GM04503 (cell line): Measurements from ENCODE around the gene TRAK1.

Experiments
- DNase-seq: peaks from one replicate; pipeline ENCODE4 v3.0.0-alpha.2; 2012; ENCODE audit warnings: low read depth

Gene TRAK1

DNA sequence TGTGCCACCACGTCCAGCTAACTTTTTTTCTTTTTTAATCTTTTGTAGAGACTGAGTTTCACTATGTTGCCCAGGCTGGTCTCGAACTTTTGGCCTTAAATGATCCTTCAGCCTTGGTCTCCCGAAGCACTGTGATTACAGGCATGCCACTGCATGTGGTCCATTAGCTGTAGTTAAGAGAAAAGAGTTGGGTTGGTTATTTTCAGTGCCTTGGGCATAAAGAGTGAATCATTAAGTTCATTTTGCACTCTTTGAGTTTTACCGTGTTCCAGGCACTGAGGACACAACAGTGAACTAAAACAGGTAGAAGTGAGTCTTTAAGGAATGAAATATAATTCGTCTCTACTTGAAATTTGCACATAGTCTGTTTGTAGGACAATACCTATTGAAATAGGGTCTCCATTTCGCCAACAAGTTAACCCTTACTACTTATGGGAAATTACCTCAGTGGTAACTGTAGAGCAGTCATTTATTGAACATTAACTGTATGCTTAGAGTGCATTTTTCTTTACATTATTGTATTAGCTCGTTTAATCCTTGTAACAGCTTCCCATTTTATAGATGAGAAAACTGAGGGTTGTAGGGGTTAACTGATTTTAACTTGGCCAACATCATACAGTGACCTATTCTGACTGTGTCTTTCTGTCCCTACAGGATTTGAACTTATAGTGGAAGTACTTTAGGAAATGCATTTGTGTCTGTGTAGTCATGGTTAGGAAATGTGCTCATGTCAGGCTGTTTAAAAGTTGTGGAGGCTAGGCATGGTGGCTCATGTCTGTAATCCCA lies 22.7 kb upstream of the TRAK1 start:
- no peak for DNase-seq

DNA sequence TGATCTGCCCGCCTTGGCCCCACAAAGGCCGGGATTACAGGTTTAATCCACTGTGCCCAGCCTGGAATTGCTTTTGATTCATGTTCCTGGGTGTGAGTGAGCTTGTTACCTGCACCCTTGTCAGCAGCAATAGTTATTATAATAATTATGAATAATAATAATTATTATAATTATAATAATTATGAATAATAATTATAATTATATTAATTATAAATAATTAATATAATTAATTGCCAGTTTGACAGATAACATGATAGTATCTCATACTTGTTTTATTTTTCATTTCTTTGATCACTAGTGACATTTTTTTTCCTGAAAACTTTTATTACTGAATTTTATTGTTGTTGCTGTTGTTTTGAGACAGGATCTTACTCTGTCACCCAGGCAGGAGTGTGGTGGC lies 21.1 kb upstream of the TRAK1 start:
- no peak for DNase-seq

DNA sequence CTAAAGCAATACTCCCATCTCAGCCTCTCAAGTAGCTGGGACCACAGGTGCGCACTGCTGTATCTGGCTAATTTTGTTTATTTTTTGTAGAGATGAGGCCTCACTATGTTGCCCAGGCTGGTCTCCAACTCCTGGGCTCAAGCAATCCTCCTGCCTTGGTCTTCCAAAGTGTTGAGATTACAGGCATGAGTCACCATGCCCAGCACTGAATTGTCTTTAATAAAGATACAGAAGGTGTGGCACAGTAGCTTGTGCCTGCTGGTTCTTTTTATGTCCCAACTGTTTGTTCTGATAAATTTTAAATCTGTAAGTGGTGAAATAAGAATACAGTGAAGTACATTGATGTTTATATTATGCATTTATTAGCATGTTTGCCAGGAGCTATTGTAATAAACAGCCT lies 20.6 kb upstream of the TRAK1 start:
- no peak for DNase-seq

DNA sequence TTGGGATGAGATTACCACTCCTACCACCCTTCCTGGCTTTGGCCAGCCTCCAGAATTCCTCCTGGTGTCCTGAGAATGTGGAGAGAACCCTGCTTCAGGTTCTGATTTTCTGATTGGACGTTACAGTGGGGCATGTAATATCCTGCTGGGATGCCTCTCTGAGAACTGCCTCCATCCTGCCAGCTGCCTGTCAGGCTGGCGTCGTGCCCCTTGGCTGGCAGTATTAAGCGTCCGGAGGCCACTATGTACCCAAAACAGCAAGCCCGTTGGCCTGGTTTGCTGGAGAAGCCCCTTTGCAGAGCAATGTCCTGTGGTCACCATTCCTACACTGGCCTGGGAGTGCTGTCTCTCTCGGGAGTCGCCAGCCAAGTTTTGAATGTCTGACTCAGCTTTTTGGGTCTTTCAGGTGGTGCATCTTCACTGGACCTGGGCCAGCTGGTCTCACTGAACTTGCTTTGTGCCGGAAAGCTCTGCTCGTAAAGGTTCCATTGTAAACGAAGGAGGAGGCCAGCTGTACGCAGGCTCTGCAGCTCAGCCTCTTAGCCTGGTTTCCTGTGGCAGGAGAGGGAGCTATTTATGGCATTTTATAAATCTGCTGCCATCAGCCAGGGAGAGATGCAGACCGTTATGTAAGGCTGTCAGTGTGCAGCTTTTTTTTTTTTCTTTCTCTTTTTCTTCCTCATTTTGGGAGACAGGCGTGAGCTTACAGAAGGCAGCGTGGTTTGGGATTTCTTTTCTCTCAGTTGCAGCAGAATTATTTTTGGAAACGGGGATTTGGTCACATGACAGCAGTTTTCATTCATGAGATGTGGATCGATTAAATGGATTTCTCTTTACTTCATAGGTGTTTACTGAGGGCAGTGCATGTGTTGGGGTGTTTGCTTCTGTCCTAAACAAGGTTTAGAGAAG lies 19.0 kb upstream of the TRAK1 start:
- DNase-seq = peak; percentile 45

DNA sequence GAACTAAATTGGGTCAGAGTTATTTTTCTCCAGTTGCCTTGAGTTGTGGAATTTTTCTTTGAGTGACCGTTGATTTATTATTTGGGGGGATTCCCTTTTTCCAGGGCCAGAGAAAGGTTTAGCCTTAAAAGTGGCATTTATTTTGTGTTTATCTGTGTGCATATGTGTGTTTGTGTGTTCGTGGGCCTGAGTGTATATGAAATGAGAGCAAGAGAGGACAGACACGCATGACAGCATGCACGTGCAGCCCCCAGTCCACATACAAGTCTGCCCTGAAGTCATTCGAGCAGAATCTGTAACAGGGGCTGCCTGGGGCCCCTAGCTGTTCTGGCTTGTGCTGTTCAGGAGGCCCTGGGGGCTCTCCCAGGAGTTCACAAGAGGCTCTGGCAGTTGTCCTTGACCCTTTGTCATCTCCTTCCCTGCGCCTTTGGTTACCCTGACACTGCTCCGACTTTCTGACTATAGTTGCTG lies 18.3 kb upstream of the TRAK1 start:
- no peak for DNase-seq

DNA sequence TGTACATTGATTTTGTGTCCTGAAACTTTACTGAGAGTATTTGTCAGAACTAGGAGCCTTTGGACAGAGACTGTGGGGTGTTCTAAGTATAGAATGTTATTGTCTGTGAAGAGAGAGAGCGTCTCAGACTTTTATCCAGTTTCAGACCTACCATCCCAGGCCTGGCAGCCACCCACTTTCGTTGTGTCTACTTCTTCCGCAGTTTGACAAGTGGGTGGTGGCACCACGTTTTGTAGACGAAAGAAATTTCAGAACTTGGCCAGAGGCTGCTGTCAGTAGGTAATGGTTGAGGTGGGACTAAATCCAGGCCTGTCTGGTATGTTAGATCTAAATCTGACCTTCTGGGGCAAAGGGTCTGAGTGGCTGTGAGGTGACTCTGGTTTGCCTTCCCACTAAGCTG lies 13.4 kb upstream of the TRAK1 start:
- no peak for DNase-seq

DNA sequence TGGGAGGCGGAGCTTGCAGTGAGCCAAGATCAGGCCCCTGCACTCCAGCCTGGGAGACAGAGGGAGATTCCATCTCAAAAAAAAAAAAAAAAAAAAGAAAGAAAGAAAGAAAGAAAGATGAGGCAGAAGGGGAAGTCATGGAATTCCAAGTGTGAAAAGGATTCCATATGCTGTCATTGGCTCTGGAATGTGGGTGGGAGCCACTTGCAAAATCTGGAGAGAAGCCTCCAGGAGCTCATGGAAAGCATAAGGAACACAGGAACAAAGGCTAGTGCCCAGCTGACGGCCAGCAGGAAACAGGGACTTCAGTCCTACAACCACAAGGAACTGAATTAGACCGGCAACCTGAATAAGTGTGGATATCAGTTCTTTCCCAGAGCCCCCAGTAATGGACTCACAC lies 12.5 kb upstream of the TRAK1 start:
- no peak for DNase-seq

DNA sequence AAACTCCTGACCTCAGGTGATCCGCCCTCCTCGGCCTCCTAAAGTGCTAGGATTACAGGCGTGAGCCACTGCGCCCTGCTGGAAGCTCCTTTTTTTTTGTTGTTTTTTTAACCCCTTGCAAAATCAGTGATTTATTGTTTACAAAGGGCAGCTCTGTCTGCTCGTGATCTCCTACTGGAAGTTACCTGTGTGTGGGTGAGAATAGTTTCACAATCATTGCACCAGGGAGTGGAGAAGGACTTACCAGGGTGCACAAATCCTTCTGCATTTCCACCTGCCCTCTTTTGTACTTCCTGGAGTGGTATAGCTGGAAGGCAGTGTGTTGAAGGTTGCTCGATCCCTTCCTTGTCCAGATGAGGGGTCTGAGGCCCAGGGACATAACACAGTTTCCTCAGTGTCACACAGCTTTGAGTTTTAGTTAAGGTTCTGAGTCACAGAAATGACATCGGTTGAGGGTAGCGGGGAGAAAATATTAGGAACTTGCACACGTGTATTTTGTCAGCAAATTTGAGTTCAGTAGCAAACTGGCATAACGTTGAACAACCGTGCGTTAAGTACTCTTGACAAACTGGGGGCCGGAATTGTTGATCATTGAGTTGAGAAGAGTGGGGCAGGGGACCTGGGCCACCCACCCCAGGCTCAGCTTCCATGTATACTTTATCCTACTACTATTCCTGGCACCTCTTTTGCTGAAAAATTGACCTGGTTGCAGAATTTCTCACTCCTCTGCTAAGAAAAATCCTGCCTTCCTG lies 11.3 kb upstream of the TRAK1 start:
- DNase-seq = no peak

DNA sequence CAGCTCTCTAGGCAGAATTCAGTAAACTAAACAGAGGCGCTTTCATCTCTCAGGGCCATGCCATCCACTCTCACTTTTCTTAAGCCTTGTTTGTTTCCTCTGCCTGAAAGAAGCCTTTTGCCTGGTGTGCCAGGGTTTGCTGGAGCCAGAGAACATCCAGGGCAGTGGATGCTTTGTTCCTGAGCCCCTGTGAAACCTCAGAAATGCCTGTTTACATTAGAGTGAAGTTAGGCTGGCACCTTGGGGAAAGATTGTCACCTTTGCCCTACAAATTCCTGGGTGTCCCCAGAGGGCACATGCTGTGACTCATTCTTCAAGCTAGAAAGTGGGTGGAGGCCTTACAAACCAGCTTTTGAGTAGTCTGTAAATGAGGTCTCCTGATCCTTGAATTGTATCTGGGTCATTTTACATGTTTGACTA lies 10.7 kb upstream of the TRAK1 start:
- peak; percentile 57 for DNase-seq

DNA sequence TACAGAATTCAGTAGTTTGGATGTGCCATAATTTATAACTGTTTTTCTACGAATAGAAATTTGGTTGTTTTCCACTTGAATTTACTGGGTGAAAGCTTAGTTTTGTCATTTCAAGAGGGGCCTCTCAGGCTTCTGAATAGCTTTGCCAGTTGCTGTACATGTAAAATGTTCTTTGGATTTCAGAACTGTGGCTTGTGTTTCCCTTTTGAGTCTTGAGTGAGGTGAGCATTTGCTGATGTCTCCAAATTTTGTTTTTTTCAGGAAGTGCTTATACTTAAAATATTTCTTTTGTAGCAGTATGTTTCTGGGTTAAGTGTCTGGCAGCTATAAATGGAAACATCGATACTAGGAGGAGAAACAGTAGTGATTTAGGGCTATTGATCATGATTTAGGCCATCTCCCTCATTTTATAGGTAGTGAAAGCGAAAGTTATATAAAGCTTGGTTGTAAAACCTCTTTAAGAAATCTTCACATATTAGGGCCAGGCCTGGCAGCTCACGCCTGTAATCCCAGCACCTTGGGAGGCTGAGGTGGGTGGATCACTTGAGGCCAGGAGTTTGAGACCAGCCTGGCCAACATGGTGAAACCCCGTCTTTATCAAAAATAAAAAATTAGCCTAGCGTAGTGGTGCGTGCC lies 9.2 kb upstream of the TRAK1 start:
- DNase-seq = no peak

DNA sequence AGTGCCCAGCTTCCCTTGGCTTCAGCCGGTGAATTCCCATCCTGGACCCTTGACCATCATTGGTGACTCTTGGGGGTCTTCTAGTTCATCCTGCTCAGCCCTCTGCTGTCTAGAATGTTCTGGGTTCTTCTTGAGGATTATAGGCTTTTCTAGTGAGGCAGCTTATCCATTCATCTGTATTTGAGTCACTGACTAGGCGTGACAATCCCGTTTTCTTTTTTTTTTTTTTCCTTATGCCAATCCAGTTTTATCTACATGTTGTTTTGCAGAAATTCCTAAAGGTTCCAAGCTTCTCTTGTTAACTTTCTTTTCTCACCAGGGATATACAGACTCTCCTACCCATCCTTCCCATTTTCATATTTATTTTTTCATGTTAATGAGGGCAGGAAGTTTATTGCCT lies 6.6 kb upstream of the TRAK1 start:
- DNase-seq = no peak

DNA sequence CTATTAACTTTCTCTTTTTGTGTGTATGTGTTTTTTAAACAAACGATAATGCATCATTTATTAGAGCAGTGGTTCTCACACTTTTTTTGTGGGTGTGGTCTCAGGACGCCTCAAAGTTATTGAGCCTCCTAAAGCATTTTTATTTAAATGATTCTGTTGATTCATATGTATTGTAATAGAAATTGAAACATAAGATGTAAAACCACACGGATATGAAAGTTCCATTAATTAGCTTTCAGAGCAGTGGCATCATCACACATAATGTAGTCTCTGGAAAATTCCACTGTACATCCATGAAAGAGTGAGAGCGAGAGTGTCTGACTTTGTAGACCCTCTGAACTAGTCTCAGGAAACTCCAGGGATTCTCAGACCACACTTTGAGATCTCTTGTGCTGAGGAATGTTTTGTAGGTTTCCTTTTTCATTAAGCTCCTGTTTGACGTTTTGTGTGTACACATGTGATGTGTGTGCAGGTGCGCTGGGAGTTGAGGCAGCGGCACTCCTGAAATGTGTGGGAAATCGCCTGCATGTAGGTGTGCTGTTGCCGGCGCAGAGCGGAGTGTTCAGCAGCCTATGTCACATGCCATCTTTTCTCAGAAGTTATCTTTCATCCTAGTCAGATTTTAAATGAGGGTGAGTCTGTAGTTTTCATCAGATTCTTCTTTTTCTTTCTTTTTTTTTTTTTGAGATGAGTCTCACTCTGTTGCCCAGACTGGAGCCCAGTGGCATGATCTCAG lies 5.3 kb upstream of the TRAK1 start:
- DNase-seq = no peak

DNA sequence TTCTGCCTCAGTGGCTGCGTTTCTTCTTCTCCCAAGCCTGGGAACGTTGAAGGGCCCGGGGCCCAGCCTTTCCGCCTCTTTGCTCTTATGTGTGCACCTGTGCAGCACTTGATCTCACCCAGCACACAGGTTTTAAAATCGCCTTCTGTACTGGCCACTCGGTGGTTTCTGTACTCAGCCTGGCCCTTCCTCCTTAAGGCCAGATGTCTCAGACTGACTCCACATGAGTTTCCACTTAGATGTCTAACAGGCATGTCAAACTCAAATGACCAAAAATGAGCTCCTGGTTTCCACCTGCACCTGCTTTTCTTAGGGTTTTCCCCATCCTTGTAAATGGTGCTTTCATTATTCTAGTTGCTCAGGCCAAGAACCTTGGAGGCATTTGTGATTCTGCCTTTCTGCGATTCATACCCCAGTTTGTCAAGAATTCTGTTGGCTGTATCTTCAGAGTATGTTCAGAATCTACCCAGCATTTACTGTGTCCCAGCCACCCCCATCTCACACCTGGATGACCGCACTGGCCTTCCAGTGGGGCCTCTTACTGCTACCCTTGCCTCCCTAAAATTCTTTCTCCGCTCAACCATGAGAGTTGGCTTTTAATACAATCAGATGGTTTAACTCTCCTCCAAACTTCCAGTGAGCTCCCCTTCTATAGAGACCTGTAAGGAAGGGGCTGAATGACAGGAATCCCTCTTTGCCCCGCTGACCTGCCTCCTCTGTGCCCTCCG lies 2.2 kb upstream of the TRAK1 start:
- no peak for DNase-seq

DNA sequence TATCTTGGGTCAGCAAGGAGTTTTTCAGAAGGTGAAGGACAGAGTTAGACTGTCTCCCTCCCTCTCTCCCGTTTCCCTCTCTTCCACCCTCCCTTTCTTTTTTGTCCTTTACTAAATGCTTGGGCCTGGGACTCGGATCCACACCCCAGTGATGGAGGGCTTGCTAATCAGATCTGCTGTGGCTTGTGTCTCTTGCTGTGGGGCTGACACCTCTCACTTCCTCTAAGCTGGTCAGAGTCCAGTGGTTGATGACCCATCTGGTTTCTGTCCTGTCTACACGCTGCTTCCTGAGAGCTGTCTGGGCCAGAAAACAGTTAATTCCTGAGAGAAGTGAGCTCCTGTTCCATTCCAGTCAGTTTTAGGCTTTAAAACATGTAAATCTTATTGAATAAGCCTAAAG lies 849 bp downstream of the TRAK1 start:
- DNase-seq = no peak

DNA sequence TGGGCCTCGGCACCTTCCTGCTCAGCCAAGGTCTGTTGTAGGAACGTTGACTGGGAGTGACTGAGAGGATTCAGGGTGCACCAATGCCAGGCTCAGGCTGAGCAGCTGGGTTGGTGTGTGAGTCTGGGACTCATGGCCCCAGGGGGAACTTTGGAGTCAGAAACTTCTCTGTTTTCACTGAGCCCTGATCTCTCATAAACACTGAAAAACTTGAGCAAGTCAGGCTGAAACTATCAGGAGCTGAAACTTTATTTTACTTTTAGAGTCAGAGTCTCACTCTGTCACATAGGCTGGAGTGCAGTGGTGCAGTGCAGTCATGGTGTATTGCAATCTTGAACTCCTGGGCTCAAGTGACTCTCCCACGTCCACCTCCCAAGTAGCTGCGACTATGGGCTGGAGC lies 3.0 kb downstream of the TRAK1 start:
- DNase-seq = no peak

DNA sequence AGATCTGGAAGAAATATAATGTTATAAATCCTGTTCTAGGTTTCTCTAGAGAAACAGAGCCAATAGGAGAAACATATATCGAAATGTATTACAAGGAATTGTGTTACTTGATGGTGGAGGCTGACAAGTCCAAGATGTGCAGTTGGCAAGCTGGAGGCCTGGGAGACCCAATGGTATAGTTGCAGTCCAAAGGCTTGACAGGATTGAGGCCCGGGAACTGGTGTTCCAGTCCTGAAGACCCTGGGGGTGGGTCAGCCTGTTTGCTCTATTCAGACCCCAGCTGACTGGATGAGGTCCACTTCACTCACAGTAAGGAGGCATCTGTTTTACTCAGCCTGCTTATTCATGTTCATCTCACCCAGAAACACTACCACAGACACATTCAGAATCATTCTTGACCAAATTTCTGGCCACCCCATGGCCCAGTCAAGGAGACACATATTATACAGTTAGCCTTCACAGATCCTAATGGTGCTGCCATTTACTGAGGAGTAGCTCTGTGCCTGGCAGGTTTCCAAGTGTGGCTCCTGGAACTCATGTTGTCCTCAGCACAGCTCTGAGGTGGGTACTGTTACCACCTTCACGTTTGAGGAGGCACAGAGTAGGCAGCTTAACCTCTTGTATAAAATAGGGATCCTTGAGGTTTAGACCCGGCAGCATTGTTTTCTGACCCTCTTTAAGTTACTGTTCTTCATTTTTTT lies 3.7 kb downstream of the TRAK1 start:
- DNase-seq = no peak

DNA sequence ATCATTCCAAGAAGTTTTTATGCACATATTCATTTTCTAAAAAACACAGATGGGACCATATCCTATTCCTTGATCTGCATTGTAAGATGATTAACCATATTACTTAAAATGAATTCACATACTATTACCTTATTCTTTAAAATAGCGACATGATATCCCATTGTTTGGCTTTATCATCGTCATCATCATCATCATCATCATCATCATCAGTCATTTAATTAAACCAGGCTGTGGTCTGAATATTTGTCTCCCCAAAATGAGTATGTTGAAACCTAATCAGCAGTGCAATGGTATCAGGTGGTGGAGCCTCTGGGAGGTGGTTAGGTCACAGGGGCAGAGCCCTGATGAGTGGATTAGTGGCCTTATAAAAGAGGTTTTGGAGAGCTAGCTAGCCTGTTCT lies 4.4 kb downstream of the TRAK1 start:
- DNase-seq = no peak

DNA sequence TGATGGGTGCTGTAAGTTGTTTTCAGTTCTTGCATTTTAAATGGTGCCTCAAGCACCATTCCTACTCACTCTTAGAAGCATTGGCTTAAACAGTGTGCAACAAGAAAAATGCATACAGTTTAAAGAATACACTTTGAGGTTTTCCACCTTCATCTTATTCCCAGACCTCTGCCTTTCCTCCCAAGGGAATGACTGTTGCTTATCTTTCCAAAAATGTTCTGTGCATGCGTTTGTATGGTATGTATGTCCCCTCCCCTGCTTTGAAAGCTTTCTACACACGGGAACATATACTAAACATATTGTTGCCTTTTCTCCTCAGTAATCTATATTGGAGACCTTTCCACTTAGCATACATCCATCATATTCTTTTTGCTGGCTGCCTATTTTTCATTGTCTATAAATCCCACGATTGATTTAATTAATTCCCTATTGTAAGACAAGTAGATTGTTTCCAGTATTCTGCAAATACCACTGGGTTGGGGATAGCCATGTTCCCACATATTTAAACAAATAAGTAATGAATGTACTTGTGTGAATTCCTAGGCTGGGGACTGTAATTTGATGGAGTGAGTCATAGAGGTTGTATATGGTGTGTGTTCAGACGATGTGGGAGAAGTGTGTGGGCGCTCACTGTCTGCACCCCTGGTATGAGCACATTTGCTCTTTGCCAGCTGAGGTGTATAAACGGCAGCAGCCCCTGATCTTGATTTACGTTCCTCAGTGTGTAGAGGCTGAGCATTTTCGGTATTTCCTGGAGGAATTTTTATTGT lies 5.8 kb downstream of the TRAK1 start:
- DNase-seq = peak; percentile 50

DNA sequence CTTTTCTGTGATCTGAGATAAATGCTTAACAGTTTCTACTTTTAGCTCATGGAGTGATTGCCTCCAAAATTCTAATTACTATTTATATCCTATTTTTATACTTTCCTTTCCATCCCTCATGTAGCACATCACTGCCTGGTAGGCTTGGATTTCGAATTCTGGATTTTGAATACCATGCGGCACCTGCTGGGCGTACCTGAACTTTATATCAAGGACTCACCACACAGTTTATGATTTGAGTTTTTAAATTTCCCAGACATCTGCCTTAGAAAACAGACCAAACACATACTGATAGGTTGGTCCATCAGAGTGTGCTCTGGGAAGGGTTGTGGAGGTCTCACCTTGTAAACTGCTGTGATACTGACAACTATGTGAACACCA lies 6.4 kb downstream of the TRAK1 start:
- no peak for DNase-seq
